ENCODE data around the gene EFCC1. TPM values are rescaled to one million over a fixed set of nuclear protein-coding genes. Genes with fewer than 3 reads are reported as not detected.

EFCC1 gene
- total and polyA plus RNA-seq, 2 of the 13 experiments (the other 11 are each of a cell fraction or from before 2014, with no cell fraction given) = not detected

DNA sequence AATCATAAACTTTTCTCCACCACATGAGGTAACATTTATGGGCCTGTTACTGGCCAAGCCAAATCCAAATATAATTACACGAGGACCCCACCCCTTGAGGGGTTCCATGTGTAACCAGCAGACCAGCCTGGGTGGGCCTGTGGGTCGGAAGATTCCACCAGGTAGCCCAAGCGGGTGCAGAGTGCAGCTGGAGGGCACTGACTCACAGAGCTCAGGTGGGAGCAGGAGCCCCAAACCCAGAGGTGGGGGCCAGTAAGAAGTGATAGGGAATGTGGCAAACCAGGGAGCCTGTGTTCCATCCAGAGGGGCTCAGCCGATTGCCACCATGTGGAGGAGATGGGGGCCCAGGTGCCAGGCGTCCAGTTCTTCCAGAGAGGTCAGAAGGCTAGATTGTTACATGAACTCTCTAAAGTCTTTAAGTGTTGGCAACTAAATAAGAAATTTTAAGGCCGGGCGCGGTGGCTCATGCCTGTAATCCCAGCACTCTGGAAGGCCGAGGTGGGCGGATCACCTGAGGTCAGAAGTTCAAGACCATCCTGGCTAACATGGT is 62.1 kb downstream of the EFCC1 start (continued):
- no peak for TF ChIP-seq CEBPB (IDR thresholded peaks at IDR 0.05; ENCODE audit: borderline replicate concordance, low read depth, low read length)

DNA sequence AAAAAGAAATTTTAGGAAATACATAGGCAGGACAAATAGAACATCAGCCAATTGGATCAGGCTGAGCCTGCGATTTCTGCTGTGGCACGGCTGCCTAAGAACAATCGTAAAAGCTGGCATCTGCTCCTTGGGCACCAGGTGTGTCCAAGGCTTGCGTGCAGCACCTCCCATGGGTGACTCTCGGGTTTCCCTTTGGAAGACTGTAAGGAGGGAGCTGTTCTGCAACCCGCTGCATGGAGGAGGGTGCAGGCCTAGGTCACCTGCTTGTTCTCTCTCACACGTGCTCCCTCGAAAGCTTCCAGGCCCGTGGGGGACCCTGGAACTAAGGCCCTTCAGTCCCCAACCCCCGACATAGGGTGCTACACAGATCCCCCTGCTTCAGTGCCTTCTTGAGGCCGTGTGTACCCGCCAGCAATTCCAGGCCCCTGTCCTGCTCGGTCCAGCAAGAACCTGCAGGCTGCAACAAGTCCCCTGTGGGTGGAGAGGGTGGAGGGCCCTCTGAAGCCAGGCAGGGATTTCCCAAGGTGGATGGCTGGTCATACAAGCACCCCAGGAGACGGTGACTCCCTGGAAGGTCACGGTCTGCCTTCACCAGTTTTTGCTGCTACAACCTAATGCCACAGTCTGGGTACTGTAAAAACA is 62.9 kb downstream of the EFCC1 start:
- no peaks in the 10 kb centered on the region for H3K79me2 ChIP-seq (ENCODE audit: insufficient read depth, low read length)
- no peak for FAIRE-seq

More for the DNA sequence above, 62.9 kb downstream of the EFCC1 start:
- H3K4me1 ChIP-seq (ENCODE audit: insufficient read depth, low read length) = 0 out of 2 replicates have a peak, but pooled peaks cover 7% of the 10 kb centered on the region
- DNase-seq (ENCODE audit: low spot score) = no peak
- no peak overlapping the region for H2AFZ ChIP-seq (ENCODE audit: low read length)
- 59% methylated on average over 4 of the region's 15 CpGs for WGBS (ENCODE audit: low lambda C conversion rate)
- intact Hi-C loops (cut with micrococcal nuclease; ENCODE audit: unreplicated experiment) = no loop called here
- no peaks in the 10 kb centered on the region for H3K9me3 ChIP-seq (ENCODE audit: low read length)
- TF ChIP-seq, protein P1, sequence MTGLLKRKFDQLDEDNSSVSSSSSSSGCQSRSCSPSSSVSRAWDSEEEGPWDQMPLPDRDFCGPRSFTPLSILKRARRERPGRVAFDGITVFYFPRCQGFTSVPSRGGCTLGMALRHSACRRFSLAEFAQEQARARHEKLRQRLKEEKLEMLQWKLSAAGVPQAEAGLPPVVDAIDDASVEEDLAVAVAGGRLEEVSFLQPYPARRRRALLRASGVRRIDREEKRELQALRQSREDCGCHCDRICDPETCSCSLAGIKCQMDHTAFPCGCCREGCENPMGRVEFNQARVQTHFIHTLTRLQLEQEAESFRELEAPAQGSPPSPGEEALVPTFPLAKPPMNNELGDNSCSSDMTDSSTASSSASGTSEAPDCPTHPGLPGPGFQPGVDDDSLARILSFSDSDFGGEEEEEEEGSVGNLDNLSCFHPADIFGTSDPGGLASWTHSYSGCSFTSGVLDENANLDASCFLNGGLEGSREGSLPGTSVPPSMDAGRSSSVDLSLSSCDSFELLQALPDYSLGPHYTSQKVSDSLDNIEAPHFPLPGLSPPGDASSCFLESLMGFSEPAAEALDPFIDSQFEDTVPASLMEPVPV (CRISPR knock-in tag; IDR thresholded peaks at IDR 0.05) = no peak
- TF ChIP-seq ZNF589 (CRISPR knock-in tag; conservative IDR thresholded peaks at IDR 0.05) = no peak
- TF ChIP-seq MNT (IDR thresholded peaks at IDR 0.05) = 0 out of 2 replicates have a peak, but pooled peaks have one; percentile 7
- TF ChIP-seq, protein P2, sequence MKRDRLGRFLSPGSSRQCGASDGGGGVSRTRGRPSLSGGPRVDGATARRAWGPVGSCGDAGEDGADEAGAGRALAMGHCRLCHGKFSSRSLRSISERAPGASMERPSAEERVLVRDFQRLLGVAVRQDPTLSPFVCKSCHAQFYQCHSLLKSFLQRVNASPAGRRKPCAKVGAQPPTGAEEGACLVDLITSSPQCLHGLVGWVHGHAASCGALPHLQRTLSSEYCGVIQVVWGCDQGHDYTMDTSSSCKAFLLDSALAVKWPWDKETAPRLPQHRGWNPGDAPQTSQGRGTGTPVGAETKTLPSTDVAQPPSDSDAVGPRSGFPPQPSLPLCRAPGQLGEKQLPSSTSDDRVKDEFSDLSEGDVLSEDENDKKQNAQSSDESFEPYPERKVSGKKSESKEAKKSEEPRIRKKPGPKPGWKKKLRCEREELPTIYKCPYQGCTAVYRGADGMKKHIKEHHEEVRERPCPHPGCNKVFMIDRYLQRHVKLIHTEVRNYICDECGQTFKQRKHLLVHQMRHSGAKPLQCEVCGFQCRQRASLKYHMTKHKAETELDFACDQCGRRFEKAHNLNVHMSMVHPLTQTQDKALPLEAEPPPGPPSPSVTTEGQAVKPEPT (CRISPR knock-in tag; IDR thresholded peaks at IDR 0.05; ENCODE audit: low read depth) = no peak
- no peak for TF ChIP-seq NFYB (CRISPR knock-in tag; IDR thresholded peaks at IDR 0.05)
- TF ChIP-seq SALL1 (CRISPR knock-in tag; IDR thresholded peaks at IDR 0.05) = no peak
- TF ChIP-seq REL (CRISPR knock-in tag; conservative IDR thresholded peaks at IDR 0.05) = no peak
- no peaks in the 10 kb centered on the region for H4K20me1 ChIP-seq (ENCODE audit: insufficient read depth, low read length)
- in situ Hi-C loops (cut with HindIII; ENCODE audit: extremely low pct_ligation_motif_present, low pct_unique_long_range_greater_than_20kb) = no loop called here
- H3K9ac ChIP-seq (ENCODE audit: insufficient read depth, low read depth, low read length) = no peak overlapping the region
- H3K27ac ChIP-seq (ENCODE audit: extremely low read length, insufficient read depth, low read length) = no peak overlapping the region
- ChIA-PET CTCF (ENCODE audit: low intra/inter-chr PET ratio, low total read pairs) (no interaction called here), POLR2A (no interaction called here)
- H3K4me2 ChIP-seq (ENCODE audit: low read depth, low read length) = no peak overlapping the region
- no peaks in the 10 kb centered on the region for H3K36me3 ChIP-seq (replicated peaks in 1 of 2; ENCODE audit: control insufficient read depth in 1 of 2, insufficient read depth in 2 of 2, low read length in 2 of 2)
- H3K27me3 ChIP-seq (ENCODE audit: control insufficient read depth in 1 of 2, insufficient read depth in 2 of 2, low read length in 2 of 2) = peaks cover 1 to 40% of the 10 kb centered on the region in 2 experiments; a peak in 3 of 5 replicates
- no peak for ATAC-seq
- BruUV-seq (replicated peaks) = no TSS peak
- no peak overlapping the region for H3K4me3 ChIP-seq (replicated peaks in 1 of 3; ENCODE audit: insufficient read depth in 1 of 3, low read depth in 2 of 3, low read length in 3 of 3)

Measured in HepG2 (cell line).